HepG2 (cell line): ENCODE measurements around the gene ZNF22. TPM values are rescaled to one million over a fixed set of nuclear protein-coding genes. Genes with fewer than 3 reads are reported as not detected.
A peak's percentile ranks its signal among the peaks of the same experiment; 100 is the strongest.

Experiments used
- E2F5 ChIP-seq: sonication (generic); formaldehyde crosslinking; conservative IDR thresholded peaks from 2 replicates; pipeline ENCODE4 v1.4.0; 2020; ENCODE audit warnings: missing genetic modification reagents
- FOXO1 ChIP-seq: sonication (generic); formaldehyde crosslinking; IDR thresholded peaks from 2 replicates; pipeline ENCODE4 v1.4.0; 2020; ENCODE audit warnings: missing genetic modification reagents
- HNF1B ChIP-seq: sonication (generic); formaldehyde crosslinking; IDR thresholded peaks from 2 replicates; pipeline ENCODE4 v1.5.1; 2020; ENCODE audit warnings: mild to moderate bottlenecking, moderate library complexity, missing genetic modification reagents
- IKZF5 ChIP-seq: IDR thresholded peaks from 2 replicates; pipeline ENCODE4 v1.6.1; 2018; ENCODE audit warnings: missing genetic modification reagents, mild to moderate bottlenecking, missing compliant biosample characterization
- ONECUT2 ChIP-seq: sonication (generic); formaldehyde crosslinking; IDR thresholded peaks from 2 replicates; pipeline ENCODE4 v1.4.0; 2020; ENCODE audit warnings: missing genetic modification reagents
- ZNF142 ChIP-seq: sonication (generic); formaldehyde crosslinking; IDR thresholded peaks from 2 replicates; pipeline ENCODE4 v1.4.0; 2020; ENCODE audit warnings: missing genetic modification reagents
- ZNF337 ChIP-seq: sonication (generic); formaldehyde crosslinking; IDR thresholded peaks from 2 replicates; pipeline ENCODE4 v1.5.1; 2020; ENCODE audit warnings: missing genetic modification reagents, low read depth, mild to moderate bottlenecking, borderline replicate concordance
- ZNF513 ChIP-seq: sonication (generic); formaldehyde crosslinking; conservative IDR thresholded peaks from 2 replicates; pipeline ENCODE4 v1.5.0; 2020; ENCODE audit warnings: missing genetic modification reagents
- ZNF609 ChIP-seq: sonication (generic); formaldehyde crosslinking; IDR thresholded peaks from 2 replicates; pipeline ENCODE4 v1.4.0; 2020; ENCODE audit warnings: mild to moderate bottlenecking, missing genetic modification reagents, borderline replicate concordance
- polyA plus RNA-seq, 8 experiments: library from polyadenylated mRNA; depleted of rRNA in 3 of 8; stranded (reverse) in 7 of 8; unstranded in 1 of 8; fragments of >200 nt; fragmentation: Illumina TruSeq in 4 of 8; extraction: Trizol in 4 of 8; gene quantifications; 2 replicates each; pipeline versions ENCODE4 v1.2.1 to v1.2.3, GENCODE V29; 2011 to 2016; ENCODE audit warnings: low read depth in 4 of 8, missing spikeins in 1 of 8, mixed read lengths in 1 of 8; ENCODE audit not compliant: insufficient read depth in 1 of 8
- total RNA-seq, 5 experiments: library from RNA; depleted of rRNA; stranded (reverse); fragments of >200 nt; fragmentation: Illumina TruSeq; extraction: Trizol; gene quantifications; 2 replicates each; pipeline ENCODE4 v1.2.3, GENCODE V29; 2016; ENCODE audit warnings: low read depth in 1 of 5

ZNF22 gene
- total and polyA plus RNA-seq, 2 of the 13 experiments (the other 11 are each of a cell fraction or from before 2014, with no cell fraction given) = 0.40 to 1.3 TPM

- TF ChIP-seq ZNF513 (CRISPR knock-in tag) (no peak), ZNF337 (CRISPR knock-in tag) (no peak), IKZF5 (CRISPR knock-in tag) (peak; percentile 91), FOXO1 (CRISPR knock-in tag) (peak; percentile 100), ZNF609 (CRISPR knock-in tag) (peak; percentile 93), ZNF142 (CRISPR knock-in tag) (peak; percentile 0; the same call in 1 of the 2 replicates), ONECUT2 (CRISPR knock-in tag) (no peak), E2F5 (CRISPR knock-in tag) (no peak), HNF1B (CRISPR knock-in tag) (peak; percentile 78)
These were observed 4.6 kb upstream of the ZNF22 start (continued) for GRCh38 chr10:44995914-44996669.
